ENCODE measurements around the gene ABCA1. TPM values are rescaled to one million over a fixed set of nuclear protein-coding genes. Genes with fewer than 3 reads are reported as not detected.
A peak's percentile ranks its signal among the peaks of the same experiment; 100 is the strongest.

Gene ABCA1
- total and polyA plus RNA-seq, 5 donors: 3.5 to 14.2 (median 7.5) TPM

- Histone ChIP-seq H3K27me3 (ENCODE audit: control insufficient read depth, insufficient read depth) (no peaks in the 10 kb centered on the region), H3K9me3 (ENCODE audit: control insufficient read depth, low read length) (no peaks in the 10 kb centered on the region), H3K4me3 (ENCODE audit: low read length) (no peak overlapping the region), H3K27ac (ENCODE audit: low read length) (no peak overlapping the region), H3K4me1 (ENCODE audit: control insufficient read depth, insufficient read depth, low read length) (no peaks in the 10 kb centered on the region)
- DNase-seq (no peak), ATAC-seq (no peak)
- 92% methylated on average over 3 of the region's 3 CpGs for WGBS
- intact Hi-C loops (cut with DNase I): no loop called here
Measured at GRCh38 chr9:104750185-104750767, 177.7 kb downstream of the ABCA1 start.

- intact Hi-C loops (cut with DNase I): no loop called here
- WGBS: 4% methylated on average over 19 of the region's 19 CpGs
- peak overlapping the region; percentile 89 for H3K4me3 ChIP-seq (ENCODE audit: low read length)
- peak; percentile 22 to 24 for ATAC-seq
- no peaks in the 10 kb centered on the region for H3K9me3 ChIP-seq (ENCODE audit: control insufficient read depth, low read length)
- H3K27ac ChIP-seq (ENCODE audit: low read length): peak overlapping the region; percentile 90
- DNase-seq: peak in 1 of 3 donors; percentile 24
- H3K4me1 ChIP-seq (ENCODE audit: control insufficient read depth, insufficient read depth, low read length): no peaks in the 10 kb centered on the region
- H3K27me3 ChIP-seq (ENCODE audit: control insufficient read depth, insufficient read depth): no peaks in the 10 kb centered on the region
Measured at GRCh38 chr9:104748359-104749031, 179.5 kb downstream of the ABCA1 start.

GRCh38 chr9:104747565-104748358 lies 180.2 kb downstream of the ABCA1 start, which contains the start of gene NIPSNAP3A:
TSS of gene NIPSNAP3A (plus strand) at chr9:104747683. CDS start at chr9:104747793, 110 bp downstream.
- WGBS: under 1% methylated on average over 71 of the region's 71 CpGs
- H3K4me3 ChIP-seq (ENCODE audit: low read length): peak within 1 kb of the TSS; percentile 89
- no peaks in the 10 kb centered on the region for H3K27me3 ChIP-seq (ENCODE audit: control insufficient read depth, insufficient read depth)
- ATAC-seq (peak; percentile 97 to 99), DNase-seq (peak; percentile 88 to 95 (median 95))
- no peaks in the 10 kb centered on the region for H3K4me1 ChIP-seq (ENCODE audit: control insufficient read depth, insufficient read depth, low read length)
- H3K27ac ChIP-seq (ENCODE audit: low read length): peak within 1 kb of the TSS; percentile 90
- intact Hi-C loops (cut with DNase I): no loop called here
- no peaks in the 10 kb centered on the region for H3K9me3 ChIP-seq (ENCODE audit: control insufficient read depth, low read length)

- intact Hi-C loops (cut with DNase I): no loop called here
- WGBS: under 1% methylated on average over 9 of the region's 9 CpGs
- H3K27me3 ChIP-seq (ENCODE audit: control insufficient read depth, insufficient read depth): no peaks in the 10 kb centered on the region
- H3K4me1 ChIP-seq (ENCODE audit: control insufficient read depth, insufficient read depth, low read length): no peaks in the 10 kb centered on the region
- H3K9me3 ChIP-seq (ENCODE audit: control insufficient read depth, low read length): no peaks in the 10 kb centered on the region
- H3K27ac ChIP-seq (ENCODE audit: low read length): peak overlapping the region; percentile 90
- peak overlapping the region; percentile 89 for H3K4me3 ChIP-seq (ENCODE audit: low read length)
- ATAC-seq (peak; percentile 42 to 47), DNase-seq (no peak)
Measured at GRCh38 chr9:104747245-104747564, 180.8 kb downstream of the ABCA1 start.

GRCh38 chr9:104746798-104747197 lies 181.2 kb downstream of the ABCA1 start:
- intact Hi-C loops (cut with DNase I): no loop called here
- WGBS: 4% methylated on average over 1 of the region's 1 CpG
- peak overlapping the region; percentile 89 for H3K4me3 ChIP-seq (ENCODE audit: low read length)
- H3K4me1 ChIP-seq (ENCODE audit: control insufficient read depth, insufficient read depth, low read length): no peaks in the 10 kb centered on the region
- no peaks in the 10 kb centered on the region for H3K27me3 ChIP-seq (ENCODE audit: control insufficient read depth, insufficient read depth)
- no peak overlapping the region for H3K27ac ChIP-seq (ENCODE audit: low read length)
- H3K9me3 ChIP-seq (ENCODE audit: control insufficient read depth, low read length): no peaks in the 10 kb centered on the region
- ATAC-seq (no peak), DNase-seq (no peak)

- WGBS: 66% methylated on average over 2 of the region's 2 CpGs
- DNase-seq (no peak), ATAC-seq (no peak)
- no peak overlapping the region for H3K4me3 ChIP-seq (ENCODE audit: low read length)
- no peaks in the 10 kb centered on the region for H3K4me1 ChIP-seq (ENCODE audit: control insufficient read depth, insufficient read depth, low read length)
- H3K9me3 ChIP-seq (ENCODE audit: control insufficient read depth, low read length): no peaks in the 10 kb centered on the region
- no peaks in the 10 kb centered on the region for H3K27me3 ChIP-seq (ENCODE audit: control insufficient read depth, insufficient read depth)
- no peak overlapping the region for H3K27ac ChIP-seq (ENCODE audit: low read length)
- intact Hi-C loops (cut with DNase I): no loop called here
Measured at GRCh38 chr9:104746285-104746684, 181.7 kb downstream of the ABCA1 start.

GRCh38 chr9:104745852-104746251 lies 182.1 kb downstream of the ABCA1 start:
- WGBS: 72% methylated on average over 1 of the region's 1 CpG
- Histone ChIP-seq H3K27ac (ENCODE audit: low read length) (no peak overlapping the region), H3K4me3 (ENCODE audit: low read length) (no peak overlapping the region), H3K27me3 (ENCODE audit: control insufficient read depth, insufficient read depth) (no peaks in the 10 kb centered on the region), H3K4me1 (ENCODE audit: control insufficient read depth, insufficient read depth, low read length) (no peaks in the 10 kb centered on the region), H3K9me3 (ENCODE audit: control insufficient read depth, low read length) (no peaks in the 10 kb centered on the region)
- DNase-seq: no peak
- intact Hi-C loops (cut with DNase I): no loop called here
- no peak for ATAC-seq

GRCh38 chr9:104743376-104743985 lies 184.5 kb downstream of the ABCA1 start:
- WGBS: 29% methylated on average over 7 of the region's 7 CpGs
- ATAC-seq (no peak), DNase-seq (no peak)
- H3K4me1 ChIP-seq (ENCODE audit: control insufficient read depth, insufficient read depth, low read length): no peaks in the 10 kb centered on the region
- no peaks in the 10 kb centered on the region for H3K27me3 ChIP-seq (ENCODE audit: control insufficient read depth, insufficient read depth)
- intact Hi-C loops (cut with DNase I): no loop called here
- H3K9me3 ChIP-seq (ENCODE audit: control insufficient read depth, low read length): no peaks in the 10 kb centered on the region
- no peak overlapping the region for H3K27ac ChIP-seq (ENCODE audit: low read length)
- H3K4me3 ChIP-seq (ENCODE audit: low read length): no peak overlapping the region

GRCh38 chr9:104740621-104741020 lies 187.3 kb downstream of the ABCA1 start:
- DNase-seq (no peak), ATAC-seq (no peak)
- H3K9me3 ChIP-seq (ENCODE audit: control insufficient read depth, low read length): no peaks in the 10 kb centered on the region
- no peak overlapping the region for H3K4me3 ChIP-seq (ENCODE audit: low read length)
- WGBS: 43% methylated on average over 1 of the region's 1 CpG
- intact Hi-C loops (cut with DNase I): no loop called here
- H3K4me1 ChIP-seq (ENCODE audit: control insufficient read depth, insufficient read depth, low read length): no peaks in the 10 kb centered on the region
- no peaks in the 10 kb centered on the region for H3K27me3 ChIP-seq (ENCODE audit: control insufficient read depth, insufficient read depth)
- no peak overlapping the region for H3K27ac ChIP-seq (ENCODE audit: low read length)

- Histone ChIP-seq H3K4me1 (ENCODE audit: control insufficient read depth, insufficient read depth, low read length) (no peaks in the 10 kb centered on the region), H3K27me3 (ENCODE audit: control insufficient read depth, insufficient read depth) (no peaks in the 10 kb centered on the region), H3K9me3 (ENCODE audit: control insufficient read depth, low read length) (no peaks in the 10 kb centered on the region), H3K4me3 (ENCODE audit: low read length) (no peak overlapping the region), H3K27ac (ENCODE audit: low read length) (no peak overlapping the region)
- 61% methylated on average over 3 of the region's 3 CpGs for WGBS
- no peak for DNase-seq
- no peak for ATAC-seq
- intact Hi-C loops (cut with DNase I): no loop called here
Measured at GRCh38 chr9:104738452-104738851, 189.5 kb downstream of the ABCA1 start.
